ENCODE results near the gene TRIM21. TPM values are rescaled to one million over a fixed set of nuclear protein-coding genes. Genes with fewer than 3 reads are reported as not detected.
"Not testable (repeated sequence)": the region's sequence is repeated elsewhere in the genome, so short reads cannot be mapped to it uniquely, and the experiment has no call there.

Gene TRIM21
- total RNA-seq, 1 experiment from 2014 or later = 15.0 TPM

- H3K36me3 ChIP-seq (replicated peaks; ENCODE audit: control insufficient read depth, insufficient read depth, low read length) = no peaks in the 10 kb centered on the region
- DNase-seq = no peak
- no peaks in the 10 kb centered on the region for H3K27me3 ChIP-seq (ENCODE audit: control insufficient read depth, insufficient read depth, low read length)
- no peak within 1 kb of the TSS for H3K4me3 ChIP-seq (ENCODE audit: insufficient read depth, low read depth, low read length)
Measured at GRCh38 chr11:4368286-4368685, 25.2 kb downstream of the TRIM21 start, which contains the start of gene OR52B4. TSS of gene OR52B4 (minus strand) at chr11:4368386. CDS start at chr11:4368295, 91 bp downstream.

GRCh38 chr11:4348142-4348541, 45.4 kb downstream of the TRIM21 start:
- H3K27me3 ChIP-seq (ENCODE audit: control insufficient read depth, insufficient read depth, low read length); H3K36me3 ChIP-seq (replicated peaks; ENCODE audit: control insufficient read depth, insufficient read depth, low read length); DNase-seq; H3K4me3 ChIP-seq (ENCODE audit: insufficient read depth, low read depth, low read length): not testable (repeated sequence)

GRCh38 chr11:4345366-4345765, 48.1 kb downstream of the TRIM21 start:
- not testable (repeated sequence) for DNase-seq; H3K4me3 ChIP-seq (ENCODE audit: insufficient read depth, low read depth, low read length); H3K27me3 ChIP-seq (ENCODE audit: control insufficient read depth, insufficient read depth, low read length); H3K36me3 ChIP-seq (replicated peaks; ENCODE audit: control insufficient read depth, insufficient read depth, low read length)

Other genes with a start within 250 kb of the TRIM21 start
- gene OR52B4, start 25.3 kb downstream of the TRIM21 start, total RNA-seq (2014; rRNA removed; shearing (Covaris generic)) = not detected in 2 replicates
- not detected in 2 replicates for gene OR52K2, start 55.6 kb upstream of the TRIM21 start, total RNA-seq (2014; rRNA removed; shearing (Covaris generic))
- 0.07 TPM in 1 of 2 replicates, not detected in the other for gene OR52K1, start 88.9 kb upstream of the TRIM21 start, total RNA-seq (2014; rRNA removed; shearing (Covaris generic))
- gene OR52M1, start 151.5 kb upstream of the TRIM21 start, total RNA-seq (2014; rRNA removed; shearing (Covaris generic)) = not detected in 2 replicates
- not detected in 2 replicates for gene OR52I2, start 188.0 kb upstream of the TRIM21 start, total RNA-seq (2014; rRNA removed; shearing (Covaris generic))
- 0.04 TPM in 1 of 2 replicates, not detected in the other for gene OR52I1, start 200.3 kb upstream of the TRIM21 start, total RNA-seq (2014; rRNA removed; shearing (Covaris generic))
- gene TRIM68, start 214.5 kb upstream of the TRIM21 start, total RNA-seq (2014; rRNA removed; shearing (Covaris generic)) = 6.3 and 7.3 TPM in 2 replicates
- not detected in 2 replicates for gene OR51D1, start 243.8 kb upstream of the TRIM21 start, total RNA-seq (2014; rRNA removed; shearing (Covaris generic))

Measured in H7 (cell line).